Muscle of back (tissue), 11 donors: Measurements from ENCODE around the gene DSCAM. TPM values are rescaled to one million over a fixed set of nuclear protein-coding genes. Genes with fewer than 3 reads are reported as not detected.

Source experiments
- DNase-seq, 3 donors: peaks; one replicate each; pipeline versions ENCODE4 v3.0.0 to v3.0.0-alpha.2; 2013
- polyA plus RNA-seq, 10 donors: library from polyadenylated mRNA; unstranded; fragments of 120-200 nt; gene quantifications; one replicate each; pipeline ENCODE4 v1.2.1, GENCODE V29; 2013; ENCODE audit not compliant: insufficient read length in 10 of 10

Gene DSCAM
- polyA plus RNA-seq, 10 donors: 0.57 to 3.1 (median 1.7) TPM

DNA sequence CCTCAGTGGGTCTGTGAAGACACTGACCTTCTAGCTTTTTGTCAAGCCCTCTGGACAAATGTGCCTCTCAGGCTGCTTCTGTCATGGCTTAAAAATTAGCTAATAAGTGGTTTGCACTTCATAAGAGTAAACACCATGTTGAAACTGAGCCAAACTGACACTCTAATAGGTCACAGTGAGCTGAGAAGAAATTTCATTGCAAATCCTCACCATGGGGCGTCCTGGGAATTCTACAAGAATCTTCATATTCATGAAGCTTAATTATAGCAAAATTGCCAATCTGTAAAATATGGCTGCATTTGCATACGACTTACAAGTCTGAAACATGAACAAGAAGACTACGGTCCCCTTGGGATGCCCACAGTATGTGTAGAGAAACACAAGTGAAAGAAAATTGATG lies 188.6 kb downstream of the DSCAM start:
- no peak for DNase-seq

DNA sequence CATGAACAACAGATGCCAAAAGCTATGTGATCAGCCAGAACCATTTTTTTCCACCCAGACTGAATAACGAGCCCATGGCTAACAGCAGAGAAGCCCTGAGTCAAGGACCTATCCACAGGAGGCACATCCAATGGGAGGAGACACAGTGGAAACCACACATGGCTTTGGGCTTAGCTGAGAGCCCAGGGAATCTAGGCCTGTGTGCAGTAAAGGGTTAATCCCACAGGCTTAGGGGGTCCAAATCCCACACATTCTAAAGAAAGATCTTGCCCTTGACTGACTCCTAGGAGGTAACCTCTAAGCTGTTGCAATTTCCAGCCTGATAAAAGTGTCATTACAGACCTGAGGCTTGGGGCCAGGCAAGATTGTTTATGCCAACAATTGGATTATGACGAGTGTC lies 194.5 kb downstream of the DSCAM start:
- DNase-seq: no peak

DNA sequence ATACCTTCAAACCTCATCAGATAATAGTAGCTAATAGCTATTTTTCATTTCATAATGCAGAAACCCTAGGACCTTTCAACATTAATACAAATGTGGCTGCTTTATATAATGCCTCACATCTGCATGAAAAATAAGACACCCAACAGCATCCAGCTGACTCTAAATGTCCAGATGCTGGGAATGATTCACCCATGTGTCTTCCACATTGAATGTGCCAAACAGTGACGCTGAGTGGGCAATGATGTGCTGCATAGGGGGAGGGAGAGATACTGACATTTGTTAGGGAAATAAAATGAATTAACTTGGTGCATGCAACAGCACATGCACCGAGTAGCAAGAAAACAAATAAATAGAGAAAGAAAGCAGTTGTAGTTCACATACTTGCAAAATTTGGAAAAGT lies 199.3 kb downstream of the DSCAM start:
- DNase-seq: peak; percentile 16 to 69 (median 54)

DNA sequence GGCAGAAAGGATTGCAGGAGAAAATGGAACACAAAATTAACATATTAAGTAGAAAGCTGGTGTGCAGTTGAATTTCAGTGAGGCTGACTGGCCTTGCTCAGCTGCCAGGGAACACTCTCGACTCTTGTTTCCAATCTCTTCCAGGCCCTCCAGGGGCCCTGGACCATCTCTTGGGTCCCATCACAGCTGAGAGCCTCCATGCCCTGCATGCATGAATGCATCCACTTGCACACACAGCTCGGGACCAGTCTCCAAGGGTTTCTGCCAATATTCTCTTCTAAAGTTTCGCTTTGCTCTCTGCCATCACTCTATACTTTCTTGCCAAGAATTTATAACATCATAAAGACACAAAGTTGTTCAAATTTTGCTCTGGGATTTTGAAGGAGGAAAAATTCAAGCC lies 200.3 kb downstream of the DSCAM start:
- peak in 1 of 3 donors; percentile 20 for DNase-seq

DNA sequence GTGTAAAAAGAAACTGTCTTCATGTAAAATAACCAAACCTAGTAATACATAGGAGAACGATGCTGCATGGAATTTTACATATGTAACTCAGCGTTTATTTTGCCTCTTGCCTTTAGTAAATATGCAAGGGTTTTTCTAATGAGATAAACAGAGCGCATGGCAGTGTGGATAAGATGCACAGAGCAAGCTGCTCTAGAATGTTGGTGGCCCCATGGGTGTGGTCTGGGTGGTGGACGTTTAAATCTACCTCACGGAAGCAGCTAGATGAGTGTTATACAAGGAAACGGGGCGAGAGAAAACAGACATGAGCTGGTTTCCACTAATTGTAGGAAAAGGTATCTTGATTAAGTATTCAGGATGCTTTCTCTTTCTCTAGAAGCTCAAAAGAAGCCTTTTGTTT lies 205.9 kb downstream of the DSCAM start:
- DNase-seq: no peak

DNA sequence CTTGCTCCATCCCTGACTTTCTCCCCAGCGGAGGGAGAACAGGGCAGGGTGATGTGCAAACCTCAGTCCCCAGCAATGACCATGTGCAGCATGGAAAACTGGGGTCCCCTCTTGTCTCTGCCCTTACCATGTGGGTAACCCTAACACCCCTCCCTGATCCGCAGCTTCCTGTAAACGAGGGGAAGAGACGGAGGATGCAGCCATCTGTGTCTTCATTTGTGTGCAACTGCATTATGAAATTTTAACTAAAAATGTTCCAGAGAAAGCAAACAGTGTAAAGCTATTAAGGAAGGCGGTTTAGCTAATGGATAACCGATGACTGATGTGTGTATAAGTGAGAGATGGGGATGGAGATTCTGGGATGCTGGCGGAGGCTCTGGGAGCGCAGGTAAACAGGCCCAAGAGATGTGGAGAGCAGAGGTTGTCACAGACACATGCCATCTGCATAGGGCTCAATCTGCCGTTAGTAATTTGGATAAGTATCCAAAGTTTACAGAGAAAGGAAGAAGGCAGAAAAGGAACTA lies 206.6 kb downstream of the DSCAM start:
- no peak for DNase-seq

DNA sequence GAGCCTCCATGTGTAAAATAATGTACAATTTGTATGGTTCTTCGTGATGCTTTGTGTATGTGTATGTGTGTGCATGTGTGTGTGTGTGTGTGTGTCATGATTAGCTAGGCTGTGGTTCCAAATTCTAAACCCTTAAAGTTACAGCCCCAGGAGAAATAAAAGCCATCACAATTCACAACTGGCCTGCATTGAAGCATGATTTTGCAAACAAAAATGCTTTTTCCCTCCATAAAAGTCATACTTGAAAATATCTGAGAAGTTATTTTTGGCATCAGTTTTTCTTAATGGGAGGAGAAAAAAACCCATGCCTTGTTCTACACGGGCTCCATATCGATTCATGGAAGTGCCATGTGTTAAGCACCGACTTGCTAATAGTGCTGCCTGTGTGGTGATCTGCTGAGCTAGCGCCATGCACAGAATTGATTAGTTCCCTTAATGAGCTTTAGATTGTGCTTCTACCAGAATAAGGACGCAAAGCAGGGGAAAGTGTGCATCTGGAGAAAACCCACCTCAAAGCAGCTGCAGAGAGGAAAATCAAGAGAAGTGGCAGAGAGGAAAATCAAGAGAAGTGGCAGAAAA lies 207.3 kb downstream of the DSCAM start:
- peak in 1 of 3 donors; percentile 24 for DNase-seq

DNA sequence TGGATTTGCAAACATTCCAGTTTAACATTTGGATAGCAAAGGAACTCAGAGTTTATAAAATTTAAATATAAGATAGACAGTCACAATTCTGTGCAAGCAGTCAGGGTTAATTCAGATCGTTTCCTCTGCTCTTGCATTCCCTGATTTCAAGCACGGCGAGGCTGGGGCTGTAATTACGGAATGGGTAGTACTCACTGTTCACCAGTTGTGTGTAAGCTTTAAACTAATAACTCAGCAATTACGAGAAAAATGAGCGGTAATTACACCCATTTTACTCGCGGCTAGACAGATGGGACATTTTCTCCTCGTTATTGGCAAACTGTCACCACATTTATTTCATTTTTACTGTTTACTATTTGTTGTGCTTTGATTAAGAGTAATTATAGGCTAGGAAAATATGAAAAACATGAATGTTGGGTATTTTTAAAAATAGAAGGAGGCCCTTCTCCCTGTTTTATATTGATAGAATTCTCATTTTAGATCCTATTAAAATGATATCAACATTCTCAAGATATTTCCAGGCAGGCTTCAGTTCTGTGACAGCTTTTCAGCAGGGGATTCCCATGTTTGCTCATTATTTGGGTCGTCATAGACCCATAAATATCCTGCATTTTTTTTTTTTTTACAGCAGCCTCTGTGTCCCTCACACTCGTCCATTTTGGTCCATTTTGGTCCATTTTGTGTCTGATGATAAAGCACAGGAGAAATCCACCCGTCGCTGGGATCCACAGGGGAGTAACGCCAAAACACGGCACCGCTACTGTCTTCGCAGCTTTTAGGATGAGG lies 208.3 kb downstream of the DSCAM start:
- no peak for DNase-seq

DNA sequence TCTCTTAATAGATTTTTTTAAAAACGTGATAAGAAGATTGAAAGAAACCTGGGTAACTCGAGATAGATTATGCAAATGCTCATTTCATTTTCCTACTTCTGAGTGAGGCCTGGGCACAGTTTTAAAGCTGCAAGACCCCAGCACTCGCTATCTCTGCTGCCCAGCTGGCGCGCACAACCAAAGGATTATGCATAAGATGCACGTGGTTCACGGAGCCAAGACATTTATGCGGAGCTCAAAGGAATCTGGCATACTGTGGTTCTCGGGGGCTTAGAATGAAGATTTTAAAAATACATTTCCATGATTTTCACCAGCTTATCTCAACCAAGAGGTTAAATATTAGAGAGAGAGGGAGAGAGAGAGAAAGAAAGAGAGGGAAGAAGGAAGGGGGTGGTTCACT lies 210.9 kb downstream of the DSCAM start:
- DNase-seq: no peak

DNA sequence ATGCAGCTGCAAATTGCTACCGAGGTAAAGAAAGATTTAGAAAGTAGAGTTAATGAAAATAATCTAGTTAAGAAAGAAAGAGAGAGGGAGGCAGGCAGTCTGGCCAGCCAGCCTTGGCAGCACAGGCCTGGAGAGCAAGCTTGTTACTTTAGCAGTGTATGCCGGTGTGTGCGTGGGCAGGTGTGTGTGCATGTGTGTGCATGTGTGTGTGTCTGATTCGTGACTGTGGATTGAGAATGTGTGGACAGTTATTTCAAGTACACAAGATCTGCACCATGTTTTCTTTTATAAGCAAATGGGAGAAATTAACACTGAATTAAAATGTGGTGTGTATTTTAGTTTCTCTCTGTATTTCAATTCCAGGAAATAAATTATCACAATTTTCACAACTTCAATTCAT lies 211.6 kb downstream of the DSCAM start:
- no peak for DNase-seq

DNA sequence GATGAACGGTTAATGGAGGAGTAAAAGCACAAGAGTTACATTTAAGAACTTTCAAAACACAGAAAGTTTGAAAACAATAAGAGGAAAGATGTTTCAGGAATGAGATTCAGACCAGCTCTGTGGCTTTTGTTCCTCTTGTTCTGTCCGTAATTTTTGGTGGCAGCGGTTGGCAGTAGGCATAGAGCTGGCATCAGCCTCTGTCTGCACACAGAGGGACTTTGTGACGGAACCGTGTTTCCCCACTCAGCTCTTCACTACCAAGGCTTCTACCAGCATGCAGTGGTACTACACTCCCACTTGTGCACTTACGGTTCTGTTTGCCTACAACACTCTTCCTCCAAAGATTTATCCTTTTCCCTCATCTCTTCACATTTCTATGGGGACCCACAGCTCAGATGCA lies 212.8 kb downstream of the DSCAM start:
- no peak for DNase-seq

DNA sequence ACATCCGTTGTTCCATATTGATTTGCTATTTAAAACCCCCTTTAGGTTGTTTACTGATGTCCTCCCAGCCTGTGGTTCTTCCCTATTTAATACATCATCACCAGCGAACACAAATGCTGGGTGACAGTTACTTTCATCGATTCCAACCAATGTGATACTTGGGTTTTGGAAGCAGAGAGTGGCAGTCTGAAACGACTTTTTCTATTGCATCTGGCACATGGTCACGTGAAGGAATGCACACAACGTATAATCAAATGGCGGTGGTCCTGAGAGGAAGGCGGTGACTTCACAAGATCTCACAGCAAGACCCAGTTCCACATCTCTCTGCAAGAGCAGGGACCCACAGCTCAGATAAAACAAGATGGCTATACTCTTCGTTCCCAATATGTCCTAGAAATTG lies 213.9 kb downstream of the DSCAM start:
- no peak for DNase-seq

DNA sequence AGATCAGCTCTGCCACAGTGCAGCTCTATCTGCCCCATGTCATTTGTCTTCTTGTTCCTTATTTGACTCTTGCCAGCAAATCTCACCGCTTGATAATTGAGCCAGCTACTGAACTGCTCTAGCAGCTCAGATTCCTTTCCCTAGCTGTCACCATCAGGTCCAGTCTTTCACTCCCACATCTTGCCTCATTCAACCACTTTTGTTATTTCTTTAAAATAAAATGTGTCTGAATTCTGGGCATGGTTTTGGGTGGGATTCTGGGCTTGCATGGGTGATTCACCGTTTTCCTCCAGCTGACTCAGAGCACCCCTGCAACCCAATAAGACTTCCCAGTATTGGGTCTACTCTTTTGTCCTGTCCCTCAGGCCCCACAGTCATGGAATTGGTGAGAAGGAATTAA lies 215.7 kb downstream of the DSCAM start:
- DNase-seq: peak in 1 of 3 donors; percentile 52

DNA sequence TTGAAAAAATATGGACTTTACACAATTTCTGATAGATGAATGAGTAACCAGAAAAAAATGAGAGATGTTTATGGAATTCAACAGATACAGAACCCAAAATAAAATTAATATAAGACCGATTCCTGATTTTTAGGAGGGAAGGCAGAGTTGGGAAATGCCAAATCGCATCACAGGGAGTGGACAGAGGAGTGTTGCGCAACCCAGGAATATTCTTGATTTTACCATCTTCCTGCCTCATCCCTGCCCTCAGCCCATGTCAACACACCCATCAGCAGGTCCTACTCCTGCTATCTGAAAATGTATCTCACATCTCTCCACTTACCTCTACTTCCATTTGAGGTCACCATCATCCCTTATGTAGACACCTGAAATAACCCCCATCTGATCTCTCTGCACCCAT lies 221.0 kb downstream of the DSCAM start:
- no peak for DNase-seq

DNA sequence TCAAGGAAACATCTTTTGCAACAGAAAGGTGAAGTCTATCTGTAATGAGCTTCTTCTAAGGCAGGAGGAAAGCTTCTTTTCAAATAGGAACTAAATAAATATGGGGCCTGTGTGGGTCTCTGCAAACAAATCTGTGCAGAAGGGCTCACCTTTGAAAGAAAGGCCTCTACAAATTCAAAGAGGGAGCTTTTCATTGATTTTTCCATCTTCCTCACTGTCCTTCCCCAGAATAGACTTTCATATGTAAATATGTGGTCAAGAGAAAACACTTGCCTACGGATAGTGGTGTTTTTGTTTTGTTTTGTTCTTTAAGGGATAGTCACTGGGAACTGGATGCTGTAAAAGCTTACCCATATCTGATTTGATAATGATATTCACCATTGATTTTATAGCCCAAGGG lies 223.4 kb downstream of the DSCAM start:
- no peak for DNase-seq

DNA sequence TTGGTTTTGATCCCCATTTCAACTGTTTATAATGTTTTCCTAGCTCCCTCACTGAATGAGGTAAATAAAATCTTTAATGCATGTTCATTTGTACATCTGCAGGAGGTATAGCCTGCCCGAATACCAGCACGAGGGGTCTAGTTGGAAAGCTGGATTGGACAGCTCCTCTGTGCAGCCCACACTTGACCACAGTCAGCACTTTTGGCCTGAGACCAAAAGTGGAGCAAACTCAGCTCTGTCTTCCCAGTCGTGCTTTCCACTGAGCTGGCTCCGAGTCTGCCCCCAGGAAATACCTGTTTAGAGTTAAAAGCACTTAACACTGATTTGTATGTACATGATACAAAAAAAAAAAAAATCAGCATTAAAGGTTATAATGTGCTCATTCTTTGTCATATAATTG lies 224.4 kb downstream of the DSCAM start:
- no peak for DNase-seq

DNA sequence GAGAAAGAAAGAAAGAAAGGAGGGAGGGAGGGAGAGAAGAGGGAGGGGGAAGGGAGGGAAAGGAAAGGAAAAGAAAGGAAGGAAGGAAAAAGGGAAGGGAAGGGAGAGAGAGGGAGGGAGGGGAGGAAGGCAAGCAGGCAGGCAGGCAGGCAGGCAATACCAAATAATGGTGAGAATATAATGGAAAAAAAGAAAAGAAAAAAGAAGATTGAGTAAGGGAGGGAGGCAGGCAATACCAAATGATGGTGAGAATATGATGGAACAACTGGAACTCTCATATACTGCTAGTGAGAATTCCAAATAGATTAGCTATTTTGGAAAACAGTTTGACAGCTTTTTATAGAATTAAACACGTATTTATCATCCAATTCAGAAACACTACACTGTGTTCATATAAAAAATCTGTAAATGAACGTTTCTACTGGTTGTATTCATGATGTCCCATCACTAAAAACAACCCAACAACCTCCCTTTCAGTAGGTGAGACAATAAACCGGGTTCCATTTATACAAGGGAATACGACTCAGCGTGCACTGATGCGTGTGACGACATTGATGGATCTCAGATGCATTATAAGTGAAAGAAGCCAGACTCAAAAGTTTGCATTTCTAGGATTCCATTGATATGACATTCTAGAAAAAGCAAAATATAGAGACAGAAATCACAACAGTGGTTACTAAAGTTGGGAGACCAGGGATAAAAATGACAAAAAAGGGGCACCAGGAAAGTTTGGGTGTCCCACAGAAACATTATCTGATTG lies 226.4 kb downstream of the DSCAM start:
- no peak for DNase-seq

DNA sequence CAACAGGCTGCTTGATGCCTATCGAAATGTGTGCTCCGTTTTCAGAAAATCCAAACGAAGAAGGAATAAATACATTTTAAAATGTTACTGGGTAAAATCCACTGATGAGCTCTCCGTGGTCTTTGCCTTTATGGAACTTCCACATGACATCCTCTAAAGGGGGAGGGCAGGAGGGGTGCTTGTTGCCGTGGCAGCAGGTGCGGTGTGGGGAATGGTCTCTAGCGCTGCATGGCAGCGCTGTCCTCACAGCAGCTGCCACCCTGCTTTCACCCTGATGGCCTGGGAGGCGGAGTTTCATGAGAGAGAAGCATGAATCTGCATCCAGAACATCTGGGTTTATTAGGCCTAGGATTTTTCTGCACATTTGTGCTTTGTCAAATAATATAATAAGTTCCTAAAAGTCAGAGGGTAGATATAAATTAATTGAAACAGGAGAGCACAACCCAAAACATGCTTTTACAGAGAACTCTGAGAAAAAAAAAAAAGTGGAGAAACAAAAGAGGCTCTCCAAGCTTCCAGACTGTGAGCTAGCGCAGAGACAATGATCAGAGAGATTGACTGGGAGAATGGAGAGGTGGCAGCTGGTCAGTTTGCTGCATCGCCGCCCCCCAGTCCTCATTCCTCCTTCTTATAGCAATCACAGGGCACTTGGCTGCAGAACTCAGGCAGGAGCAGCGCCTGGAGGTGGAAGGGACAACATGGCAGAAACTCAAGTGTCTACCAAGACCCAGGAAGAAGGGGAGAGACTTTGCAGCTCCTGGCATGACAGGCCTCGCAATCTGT lies 228.6 kb downstream of the DSCAM start:
- DNase-seq: no peak

DNA sequence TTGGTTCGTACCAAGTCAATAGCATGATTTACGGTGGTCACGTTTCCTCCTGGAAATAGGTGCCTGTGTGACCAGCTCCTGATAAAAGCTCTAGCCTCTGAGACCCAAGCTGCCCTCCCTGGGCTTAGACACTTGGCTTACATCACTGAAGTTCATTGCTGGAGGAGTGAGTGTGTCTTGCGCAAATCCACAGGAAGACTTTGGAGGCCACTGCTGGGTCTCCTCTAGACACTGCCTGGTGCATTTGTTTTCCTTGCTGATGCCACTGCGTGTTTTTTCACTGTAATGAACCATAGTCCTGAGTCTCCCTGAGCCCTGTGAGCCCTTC lies 230.6 kb downstream of the DSCAM start:
- DNase-seq: no peak

DNA sequence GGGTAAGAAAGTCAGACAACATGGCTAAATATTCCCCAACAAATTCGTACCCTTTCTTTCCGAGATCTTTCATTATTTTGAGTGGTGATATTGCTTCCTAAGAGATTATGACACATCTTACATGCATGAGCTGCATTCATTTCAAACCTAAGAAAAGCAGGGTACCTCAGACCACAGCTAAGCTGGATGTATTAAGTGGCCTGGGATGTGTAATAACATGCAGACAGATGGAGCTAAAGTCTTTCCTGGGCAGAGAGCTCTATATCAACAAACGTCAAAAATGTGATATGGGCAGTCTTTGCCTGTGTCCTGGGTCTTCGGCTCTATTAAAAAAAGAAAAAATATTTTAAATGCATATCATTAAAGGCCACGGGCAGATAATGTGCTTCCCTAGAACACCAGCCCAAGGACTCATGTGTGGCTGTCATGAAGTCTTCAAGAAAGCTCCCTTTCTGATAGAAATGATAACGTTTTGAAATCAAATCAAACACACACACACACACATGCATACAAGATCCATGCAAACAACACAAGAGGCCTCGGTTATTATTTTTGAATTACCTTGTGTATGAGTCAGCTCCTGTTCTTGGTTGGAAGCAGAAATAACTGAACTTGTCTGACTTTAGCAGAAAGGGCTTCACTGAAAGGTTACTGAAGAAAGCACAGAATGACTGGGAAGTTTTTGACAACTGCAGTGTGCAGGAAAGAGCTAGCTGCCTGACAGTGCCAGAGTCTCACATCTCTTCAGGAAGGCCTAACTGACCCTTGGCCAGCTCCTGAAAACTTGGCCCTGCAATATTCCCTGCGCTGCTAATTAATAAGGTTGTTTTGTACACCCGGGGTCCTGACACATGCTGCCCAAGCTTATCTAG lies 231.2 kb downstream of the DSCAM start:
- DNase-seq: no peak

DNA sequence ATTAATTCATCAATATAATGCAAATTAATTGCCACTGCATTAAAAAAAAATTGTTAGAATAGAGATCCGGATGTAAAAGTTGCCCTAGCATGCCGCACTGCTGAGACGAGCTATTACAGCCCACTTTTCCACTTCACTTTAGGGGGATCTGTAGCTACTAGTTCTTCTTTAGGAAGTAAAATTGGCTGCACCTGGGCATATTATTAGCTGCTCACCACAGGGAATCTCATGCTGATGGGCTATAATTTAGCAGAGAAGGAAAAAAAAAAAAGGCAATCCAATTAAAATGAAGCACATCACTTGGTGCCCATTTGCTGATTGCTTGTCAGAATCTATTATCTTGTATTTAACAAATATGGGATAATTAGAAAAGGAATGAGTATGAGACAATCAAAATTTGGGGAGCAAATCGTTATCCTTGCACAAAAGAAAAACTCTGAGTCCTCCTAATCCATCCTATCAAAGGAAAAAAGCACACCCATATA lies 233.4 kb downstream of the DSCAM start:
- no peak for DNase-seq
